MM.1S (cell line): ENCODE results near the gene ANKRD13A.

Source experiments
- DNase-seq: peaks from one replicate; pipeline ENCODE4 v3.0.0-alpha.2; 2015
- H2AFZ ChIP-seq: fragments of 300-600 bp; sonication (generic); 2 replicates; pipeline ENCODE4 v1.6.0; 2016; ENCODE audit warnings: antibody characterized with exemption, low read length
- H3F3A ChIP-seq: fragments of 300-600 bp; sonication (generic); 2 replicates; pipeline ENCODE4 v1.6.1; 2016; ENCODE audit warnings: mild to moderate bottlenecking, antibody characterized with exemption, low read length, moderate library complexity, mixed read lengths; ENCODE audit not compliant: insufficient read depth
- H3K27ac ChIP-seq: fragments of 300-600 bp; sonication (generic); 2 replicates; pipeline ENCODE4 v1.5.1; 2016; ENCODE audit warnings: mild to moderate bottlenecking, low read length
- H3K27me3 ChIP-seq: fragments of 300-600 bp; sonication (generic); replicated peaks from 2 replicates; pipeline ENCODE4 v1.6.0; 2016; ENCODE audit warnings: low read length; ENCODE audit not compliant: insufficient read depth
- H3K36me3 ChIP-seq: fragments of 300-600 bp; sonication (generic); replicated peaks from 2 replicates; pipeline ENCODE4 v1.6.1; 2016; ENCODE audit warnings: mild to moderate bottlenecking, low read length, mixed read lengths; ENCODE audit not compliant: insufficient read depth
- H3K4me1 ChIP-seq: fragments of 300-600 bp; sonication (generic); 2 replicates; pipeline ENCODE4 v1.6.1; 2016; ENCODE audit warnings: low read length, mixed read lengths
- H3K4me2 ChIP-seq: fragments of 300-600 bp; sonication (generic); 2 replicates; pipeline ENCODE4 v1.6.0; 2016; ENCODE audit warnings: low read depth, low read length
- H3K4me3 ChIP-seq: fragments of 300-600 bp; sonication (generic); 2 replicates; pipeline ENCODE4 v1.5.1; 2016; ENCODE audit warnings: low read length, mixed read lengths
- H3K79me2 ChIP-seq: fragments of 300-600 bp; sonication (generic); 2 replicates; pipeline ENCODE4 v1.6.1; 2016; ENCODE audit warnings: mixed run types, low read length, mixed read lengths
- H3K9ac ChIP-seq: fragments of 300-600 bp; sonication (generic); 2 replicates; pipeline ENCODE4 v1.6.1; 2016; ENCODE audit warnings: low read length, mixed read lengths
- H3K9me2 ChIP-seq: fragments of 300-600 bp; sonication (generic); replicated peaks from 2 replicates; pipeline ENCODE4 v1.6.1; 2016; ENCODE audit warnings: mild to moderate bottlenecking, low read length, mixed read lengths; ENCODE audit not compliant: insufficient read depth
- H3K9me3 ChIP-seq: fragments of 300-600 bp; sonication (generic); replicated peaks from 2 replicates; pipeline ENCODE4 v1.6.1; 2016; ENCODE audit warnings: mild to moderate bottlenecking, low read length, mixed read lengths; ENCODE audit not compliant: insufficient read depth
- H4K20me1 ChIP-seq: fragments of 300-600 bp; sonication (generic); 2 replicates; pipeline ENCODE4 v1.6.1; 2016; ENCODE audit warnings: mild to moderate bottlenecking, low read length, moderate library complexity, mixed read lengths; ENCODE audit not compliant: insufficient read depth
- EZH2 ChIP-seq: fragments of 300-600 bp; sonication (generic); optimal IDR thresholded peaks from 2 replicates; pipeline ENCODE3; 2017; ENCODE audit warnings: low read depth, mild to moderate bottlenecking, antibody characterized with exemption, low read length, mixed read lengths
- EZH2phosphoT487 ChIP-seq: fragments of 300-600 bp; sonication (generic); IDR thresholded peaks from 2 replicates; pipeline ENCODE4 v1.6.1; 2018; ENCODE audit warnings: antibody characterized with exemption, low read length
- TF ChIP-seq, protein P1 (sequence below): fragments of 300-600 bp; sonication (generic); IDR thresholded peaks from 2 replicates; pipeline ENCODE4 v1.5.1; 2016; ENCODE audit warnings: antibody characterized with exemption, low read length, mixed read lengths

Gene ANKRD13A

GRCh38 chr12:109961201-109961600 lies 38.0 kb upstream of the ANKRD13A start:
- Histone ChIP-seq H3K27ac (no peak overlapping the region), H3K79me2 (no peaks in the 10 kb centered on the region), H3K4me1 (no peaks in the 10 kb centered on the region), H3K9me2 (no peaks in the 10 kb centered on the region), H3K9me3 (no peaks in the 10 kb centered on the region), H3K27me3 (no peaks in the 10 kb centered on the region), H4K20me1 (no peaks in the 10 kb centered on the region), H3K36me3 (no peaks in the 10 kb centered on the region; the same call in 1 of the 2 replicates), H3F3A (no peaks in the 10 kb centered on the region), H3K4me3 (no peak overlapping the region), H2AFZ (no peak overlapping the region), H3K4me2 (no peak overlapping the region), H3K9ac (no peak overlapping the region)
- TF ChIP-seq, protein P1, sequence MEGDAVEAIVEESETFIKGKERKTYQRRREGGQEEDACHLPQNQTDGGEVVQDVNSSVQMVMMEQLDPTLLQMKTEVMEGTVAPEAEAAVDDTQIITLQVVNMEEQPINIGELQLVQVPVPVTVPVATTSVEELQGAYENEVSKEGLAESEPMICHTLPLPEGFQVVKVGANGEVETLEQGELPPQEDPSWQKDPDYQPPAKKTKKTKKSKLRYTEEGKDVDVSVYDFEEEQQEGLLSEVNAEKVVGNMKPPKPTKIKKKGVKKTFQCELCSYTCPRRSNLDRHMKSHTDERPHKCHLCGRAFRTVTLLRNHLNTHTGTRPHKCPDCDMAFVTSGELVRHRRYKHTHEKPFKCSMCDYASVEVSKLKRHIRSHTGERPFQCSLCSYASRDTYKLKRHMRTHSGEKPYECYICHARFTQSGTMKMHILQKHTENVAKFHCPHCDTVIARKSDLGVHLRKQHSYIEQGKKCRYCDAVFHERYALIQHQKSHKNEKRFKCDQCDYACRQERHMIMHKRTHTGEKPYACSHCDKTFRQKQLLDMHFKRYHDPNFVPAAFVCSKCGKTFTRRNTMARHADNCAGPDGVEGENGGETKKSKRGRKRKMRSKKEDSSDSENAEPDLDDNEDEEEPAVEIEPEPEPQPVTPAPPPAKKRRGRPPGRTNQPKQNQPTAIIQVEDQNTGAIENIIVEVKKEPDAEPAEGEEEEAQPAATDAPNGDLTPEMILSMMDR = no peak
- TF ChIP-seq EZH2 (no peak), EZH2phosphoT487 (no peak)
- no peak for DNase-seq

GRCh38 chr12:109961612-109962011 lies 37.6 kb upstream of the ANKRD13A start:
- Histone ChIP-seq H3K27ac (no peak overlapping the region), H3F3A (no peaks in the 10 kb centered on the region), H3K36me3 (no peaks in the 10 kb centered on the region; the same call in 1 of the 2 replicates), H3K9me2 (no peaks in the 10 kb centered on the region), H3K27me3 (no peaks in the 10 kb centered on the region), H2AFZ (no peak overlapping the region), H3K9ac (no peak overlapping the region), H3K4me3 (no peak overlapping the region), H3K4me1 (no peaks in the 10 kb centered on the region), H3K9me3 (no peaks in the 10 kb centered on the region), H4K20me1 (no peaks in the 10 kb centered on the region), H3K4me2 (no peak overlapping the region), H3K79me2 (no peaks in the 10 kb centered on the region)
- no peak for TF ChIP-seq EZH2phosphoT487
- TF ChIP-seq EZH2 = no peak
- TF ChIP-seq, protein P1 = no peak
- DNase-seq = no peak

GRCh38 chr12:109962398-109962797 lies 36.8 kb upstream of the ANKRD13A start:
- Histone ChIP-seq H3K36me3 (no peaks in the 10 kb centered on the region; the same call in 1 of the 2 replicates), H3K4me2 (no peak overlapping the region), H3K79me2 (no peaks in the 10 kb centered on the region), H4K20me1 (no peaks in the 10 kb centered on the region), H3F3A (no peaks in the 10 kb centered on the region), H3K4me3 (no peak overlapping the region), H3K27me3 (no peaks in the 10 kb centered on the region), H3K9me2 (no peaks in the 10 kb centered on the region), H3K9ac (no peak overlapping the region), H3K27ac (no peak overlapping the region), H2AFZ (no peak overlapping the region), H3K4me1 (no peaks in the 10 kb centered on the region), H3K9me3 (no peaks in the 10 kb centered on the region)
- TF ChIP-seq, protein P1 = no peak
- TF ChIP-seq EZH2phosphoT487 (no peak), EZH2 (no peak)
- no peak for DNase-seq
